Neural progenitor cell (in vitro differentiated cells): ENCODE data around the gene PKHD1. TPM values are rescaled to one million over a fixed set of nuclear protein-coding genes. Genes with fewer than 3 reads are reported as not detected.

Source experiments
- DNase-seq: peaks from one replicate; pipeline ENCODE4 v3.0.0-alpha.2; 2016; ENCODE audit warnings: low spot score
- H2AFZ ChIP-seq: fragments of 200-600 bp; sonication (generic); replicated peaks from 2 replicates; pipeline ENCODE4 v1.6.1; 2016; ENCODE audit warnings: antibody characterized with exemption
- H3F3A ChIP-seq: fragments of 200-600 bp; sonication (generic); 2 replicates; pipeline ENCODE4 v1.6.1; 2016; ENCODE audit warnings: antibody characterized with exemption, low read depth
- H3K27ac ChIP-seq: fragments of 200-600 bp; sonication (generic); 2 replicates; pipeline ENCODE4 v1.5.1; 2016; ENCODE audit warnings: mild to moderate bottlenecking
- H3K27me3 ChIP-seq: fragments of 200-600 bp; sonication (generic); 2 replicates; pipeline ENCODE4 v1.6.1; 2016; ENCODE audit warnings: mild to moderate bottlenecking, moderate library complexity
- H3K36me3 ChIP-seq: fragments of 200-600 bp; sonication (generic); 2 replicates; pipeline ENCODE4 v1.5.1; 2016
- H3K4me1 ChIP-seq: fragments of 200-600 bp; sonication (generic); 2 replicates; pipeline ENCODE4 v1.6.1; 2016; ENCODE audit warnings: mixed run types
- H3K4me2 ChIP-seq: fragments of 200-600 bp; sonication (generic); 2 replicates; pipeline ENCODE4 v1.6.1; 2016
- H3K4me3 ChIP-seq: fragments of 200-600 bp; sonication (generic); 2 replicates; pipeline ENCODE4 v1.5.1; 2016
- H3K79me2 ChIP-seq: fragments of 200-600 bp; sonication (generic); 2 replicates; pipeline ENCODE4 v1.6.1; 2016; ENCODE audit warnings: low read depth
- H3K9ac ChIP-seq: fragments of 200-600 bp; sonication (generic); 2 replicates; pipeline ENCODE4 v1.6.1; 2016
- H3K9me3 ChIP-seq: fragments of 200-600 bp; sonication (generic); 2 replicates; pipeline ENCODE4 v1.5.1; 2016; ENCODE audit warnings: low read depth
- H4K20me1 ChIP-seq: fragments of 200-600 bp; sonication (generic); 2 replicates; pipeline ENCODE4 v1.6.1; 2016; ENCODE audit warnings: low read depth
- H3K27ac Mint-ChIP-seq: 3 replicates; pipeline ENCODE4 v1.8.0; 2021; ENCODE audit warnings: mixed read lengths
- H3K27me3 Mint-ChIP-seq: 2 replicates; pipeline ENCODE4 v1.8.0; 2022; ENCODE audit warnings: low read depth, mild to moderate bottlenecking, inconsistent platforms, moderate library complexity, mixed read lengths; ENCODE audit not compliant: insufficient read depth
- H3K36me3 Mint-ChIP-seq: 3 replicates; pipeline ENCODE4 v1.8.0; 2021; ENCODE audit warnings: mixed read lengths
- H3K4me1 Mint-ChIP-seq: 3 replicates; pipeline ENCODE4 v1.8.0; 2021; ENCODE audit warnings: mixed read lengths
- H3K4me3 Mint-ChIP-seq: 3 replicates; pipeline ENCODE4 v1.8.0; 2021; ENCODE audit warnings: mild to moderate bottlenecking, moderate library complexity, mixed read lengths
- H3K9me3 Mint-ChIP-seq: 3 replicates; pipeline ENCODE4 v1.8.0; 2020; ENCODE audit warnings: mixed read lengths
- CTCF ChIP-seq: fragments of 200-600 bp; sonication (generic); IDR thresholded peaks from 2 replicates; pipeline ENCODE4 v1.5.1; 2017; ENCODE audit warnings: antibody characterized with exemption, mild to moderate bottlenecking
- EZH2 ChIP-seq: fragments of 200-600 bp; sonication (generic); IDR thresholded peaks from 2 replicates; pipeline ENCODE4 v1.6.1; 2017; ENCODE audit warnings: antibody characterized with exemption, mild to moderate bottlenecking, moderate library complexity
- EZH2phosphoT487 ChIP-seq: fragments of 200-600 bp; sonication (generic); IDR thresholded peaks from 2 replicates; pipeline ENCODE4 v1.6.1; 2017; ENCODE audit warnings: antibody characterized with exemption
- total RNA-seq: library from RNA; depleted of rRNA; stranded (reverse); fragments of >200 nt; gene quantifications from 2 replicates; pipeline ENCODE4 v1.2.3, GENCODE V29; 2015; ENCODE audit warnings: low replicate concordance

The PKHD1 gene
- total RNA-seq, 1 donor from 2014 or later: 0.04 TPM

- Mint-ChIP-seq H3K4me1 (peaks cover 7% of the 10 kb centered on the region), H3K4me3 (no peak overlapping the region), H3K36me3 (no peaks in the 10 kb centered on the region), H3K27ac (peak overlapping the region; percentile 88), H3K27me3 (peaks cover 3% of the 10 kb centered on the region), H3K9me3 (no peaks in the 10 kb centered on the region)
- Histone ChIP-seq H3K27ac (no peak overlapping the region), H3K9ac (no peak overlapping the region), H3K36me3 (no peaks in the 10 kb centered on the region), H3K4me2 (no peak overlapping the region), H4K20me1 (no peaks in the 10 kb centered on the region), H3K4me3 (no peak overlapping the region), H2AFZ (no peak overlapping the region), H3K4me1 (no peaks in the 10 kb centered on the region), H3F3A (no peaks in the 10 kb centered on the region), H3K27me3 (no peaks in the 10 kb centered on the region), H3K79me2 (no peaks in the 10 kb centered on the region), H3K9me3 (no peaks in the 10 kb centered on the region)
- peak; percentile 88 for TF ChIP-seq CTCF
- no peak for TF ChIP-seq EZH2phosphoT487
- no peak for TF ChIP-seq EZH2
- DNase-seq: peak; percentile 70
These were observed 38.0 kb downstream of the PKHD1 start for GRCh38 chr6:52049252-52050050.

GRCh38 chr6:52046456-52046855 is 41.0 kb downstream of the PKHD1 start:
- no peaks in the 10 kb centered on the region for H4K20me1 ChIP-seq
- Mint-ChIP-seq H3K9me3 (no peaks in the 10 kb centered on the region), H3K4me1 (peaks cover 7% of the 10 kb centered on the region), H3K36me3 (no peaks in the 10 kb centered on the region), H3K27ac (no peak overlapping the region), H3K4me3 (no peak overlapping the region), H3K27me3 (peaks cover 3% of the 10 kb centered on the region)
- no peaks in the 10 kb centered on the region for H3F3A ChIP-seq
- H3K4me1 ChIP-seq: no peaks in the 10 kb centered on the region
- H3K27me3 ChIP-seq: no peaks in the 10 kb centered on the region
- H3K4me2 ChIP-seq: no peak overlapping the region
- H3K36me3 ChIP-seq: no peaks in the 10 kb centered on the region
- no peaks in the 10 kb centered on the region for H3K9me3 ChIP-seq
- no peaks in the 10 kb centered on the region for H3K79me2 ChIP-seq
- H3K9ac ChIP-seq: no peak overlapping the region
- no peak overlapping the region for H2AFZ ChIP-seq
- H3K4me3 ChIP-seq: no peak overlapping the region
- no peak for TF ChIP-seq CTCF
- TF ChIP-seq EZH2phosphoT487: no peak
- TF ChIP-seq EZH2: no peak
- no peak for DNase-seq
- no peak overlapping the region for H3K27ac ChIP-seq

- peaks cover 2% of the 10 kb centered on the region for H3K27me3 Mint-ChIP-seq
- H3K4me3 ChIP-seq: no peak overlapping the region
- no peak for DNase-seq
- H3K4me1 Mint-ChIP-seq: peaks cover 5% of the 10 kb centered on the region
- H3K27me3 ChIP-seq: no peaks in the 10 kb centered on the region
- no peaks in the 10 kb centered on the region for H3K9me3 Mint-ChIP-seq
- no peaks in the 10 kb centered on the region for H3K4me1 ChIP-seq
- H2AFZ ChIP-seq: no peak overlapping the region
- TF ChIP-seq CTCF (no peak), EZH2phosphoT487 (no peak), EZH2 (no peak)
- no peak overlapping the region for H3K27ac ChIP-seq
- no peak overlapping the region for H3K4me3 Mint-ChIP-seq
- H3K27ac Mint-ChIP-seq: no peak overlapping the region
- no peaks in the 10 kb centered on the region for H3K36me3 Mint-ChIP-seq
- H4K20me1 ChIP-seq: no peaks in the 10 kb centered on the region
- no peak overlapping the region for H3K9ac ChIP-seq
- no peaks in the 10 kb centered on the region for H3K79me2 ChIP-seq
- H3F3A ChIP-seq: no peaks in the 10 kb centered on the region
- no peak overlapping the region for H3K4me2 ChIP-seq
- H3K36me3 ChIP-seq: no peaks in the 10 kb centered on the region
- H3K9me3 ChIP-seq: no peaks in the 10 kb centered on the region
These were observed 41.9 kb downstream of the PKHD1 start for GRCh38 chr6:52045481-52045880.
